Measurements from ENCODE around the gene GHSR. TPM values are rescaled to one million over a fixed set of nuclear protein-coding genes. Genes with fewer than 3 reads are reported as not detected.

The GHSR gene
- total and polyA plus RNA-seq, 2 of the 8 experiments (the other 6 are each of a cell fraction or from before 2014, with no cell fraction given) = not detected

DNA sequence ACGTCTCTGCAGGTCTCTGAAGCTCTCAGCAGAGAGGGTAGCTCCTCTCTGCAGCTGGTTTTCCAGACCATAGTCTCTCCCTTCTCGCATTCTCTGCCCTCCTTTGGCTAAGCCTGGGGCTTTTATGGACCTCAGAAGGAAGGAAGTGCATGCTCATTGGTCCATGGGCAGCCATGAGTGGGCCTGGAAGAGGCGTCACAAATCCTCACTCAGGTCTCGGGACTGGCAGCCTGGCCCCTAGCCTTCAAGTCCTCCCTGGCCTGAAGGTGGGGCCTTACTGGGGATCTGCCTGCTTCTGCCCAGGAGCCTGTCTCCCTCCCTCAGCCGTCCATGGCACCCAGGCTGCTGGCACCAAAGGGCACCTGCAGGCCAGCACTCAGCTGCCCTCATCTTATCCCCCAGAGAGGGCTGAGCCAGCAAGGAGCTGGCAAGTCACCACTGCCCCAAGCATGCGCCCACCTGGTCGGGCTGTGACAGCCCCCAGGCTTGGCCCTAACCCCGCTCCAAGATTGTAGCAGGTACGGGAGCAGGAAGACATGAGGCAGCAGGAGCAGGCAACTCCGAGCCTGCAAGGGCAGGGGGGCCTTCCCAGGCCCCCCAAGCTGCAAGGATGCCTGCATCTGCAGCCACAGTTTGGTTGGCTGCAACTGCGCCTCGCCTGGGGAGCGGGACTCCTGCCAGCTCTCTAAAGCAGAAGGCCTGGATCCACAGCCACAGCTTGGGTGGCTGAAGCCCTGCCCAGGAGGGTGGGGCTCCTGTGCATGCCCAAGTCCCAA, 37.4 kb downstream of the GHSR start:
- FAIRE-seq (no peak), DNase-seq (ENCODE audit: low read depth in 1 of 2, low spot score in 2 of 2) (no peak)
- no peak overlapping the region for H3K23ac ChIP-seq (ENCODE audit: insufficient read length)
- H4K5ac ChIP-seq (ENCODE audit: insufficient read length, low read depth, low read length) = no peak overlapping the region
- 88% methylated on average over 12 of the region's 13 CpGs; no CpG with 5 or more reads in 1 of the 2 experiments for WGBS, 2 experiments (ENCODE audit: extremely low coverage in 1 of 2, insufficient coverage in 1 of 2, insufficient read length in 1 of 2, insufficient replicate concordance in 2 of 2, low coverage in 1 of 2, low lambda C conversion rate in 2 of 2, missing lambda C conversion rate in 1 of 2)
- H2BK12ac ChIP-seq (ENCODE audit: low read depth, low read length) = no peak overlapping the region
- no peak overlapping the region for H3K4me3 ChIP-seq (ENCODE audit: extremely low read depth in 1 of 4, insufficient read depth in 2 of 4, low read depth in 3 of 4, low read length in 4 of 4)
- no peak overlapping the region for H2BK15ac ChIP-seq (ENCODE audit: low read length)
- H3K56ac ChIP-seq (replicated peaks; ENCODE audit: insufficient read length, low read depth, low read length) = no peak overlapping the region
- H2AK5ac ChIP-seq (ENCODE audit: low read depth, low read length) = no peak overlapping the region
- no peaks in the 10 kb centered on the region for H3K23me2 ChIP-seq (ENCODE audit: low read depth, low read length)
- H2BK5ac ChIP-seq (ENCODE audit: low read depth, low read length) = no peak overlapping the region
- no peak overlapping the region for H3K9ac ChIP-seq (replicated peaks in 1 of 4; ENCODE audit: extremely low read depth in 1 of 4, low read depth in 3 of 4, low read length in 3 of 4)
- no peak overlapping the region for H4K8ac ChIP-seq (ENCODE audit: extremely low read depth, insufficient read depth, low read length)
- no peaks in the 10 kb centered on the region for H4K20me1 ChIP-seq (replicated peaks in 1 of 2; ENCODE audit: control insufficient read depth in 1 of 2, insufficient read depth in 2 of 2, low read length in 2 of 2)
- H3K79me2 ChIP-seq (ENCODE audit: control insufficient read depth in 1 of 2, insufficient read depth in 2 of 2, low read length in 2 of 2) = no peaks in the 10 kb centered on the region
- no peak overlapping the region for H2BK20ac ChIP-seq (ENCODE audit: low read length)
- no peaks in the 10 kb centered on the region for H3K79me1 ChIP-seq (ENCODE audit: low read depth, low read length)
- no peak overlapping the region for H3K14ac ChIP-seq (ENCODE audit: insufficient read length)
- H2AFZ ChIP-seq (ENCODE audit: low read length) = no peak overlapping the region
- H3K18ac ChIP-seq (ENCODE audit: extremely low read depth, low read length) = no peak overlapping the region
- ChIA-PET POLR2A (ENCODE audit: partially characterized antibody) (no interaction called here), CTCF (ENCODE audit: partially characterized antibody) (interaction anchor here (1.1 kb wide), 1 partner anchor 51 kb away, joined by 3 read pairs; no protein-coding TSS in a partner anchor)
- H3K36me3 ChIP-seq (ENCODE audit: control insufficient read depth in 2 of 4, insufficient read depth in 4 of 4, low read length in 3 of 4) = no peaks in the 10 kb centered on the region
- no peak overlapping the region for H3K4me2 ChIP-seq (ENCODE audit: insufficient read depth in 1 of 2, low read depth in 2 of 2, low read length in 2 of 2)
- no peak overlapping the region for H3K27ac ChIP-seq (ENCODE audit: low read depth, low read length)
- H3K9me3 ChIP-seq (ENCODE audit: insufficient read depth in 2 of 2, low read depth in 1 of 2, low read length in 1 of 2) = no peaks in the 10 kb centered on the region
- no peak overlapping the region for H4K91ac ChIP-seq (replicated peaks; ENCODE audit: insufficient read length, low read length)
- no peak overlapping the region for H2BK120ac ChIP-seq (replicated peaks; ENCODE audit: low read depth, low read length)
- no peaks in the 10 kb centered on the region for H3K27me3 ChIP-seq (replicated peaks in 1 of 4; ENCODE audit: control insufficient read depth in 3 of 4, extremely low read depth in 1 of 4, insufficient read depth in 3 of 4, low read length in 3 of 4)
- no peak overlapping the region for H3K4ac ChIP-seq (replicated peaks; ENCODE audit: insufficient read length, low read depth, low read length)
- no peaks in the 10 kb centered on the region for H3K4me1 ChIP-seq (replicated peaks in 1 of 4; ENCODE audit: control insufficient read depth in 3 of 4, insufficient read depth in 4 of 4, low read length in 3 of 4)
- TF ChIP-seq TBP (IDR thresholded peaks at IDR 0.05; ENCODE audit: low read depth, low read length) (no peak), ASH2L (IDR thresholded peaks at IDR 0.05; ENCODE audit: low read length) (no peak), POLR2A (IDR thresholded peaks at IDR 0.05; ENCODE audit: control extremely low read depth in 1 of 2, low read depth in 2 of 2, low read length in 2 of 2) (no peak), KDM4A (IDR thresholded peaks at IDR 0.05; ENCODE audit: low read depth, low read length, severe bottlenecking) (no peak), SP4 (IDR thresholded peaks at IDR 0.05; ENCODE audit: low read length) (no peak), ZNF274 (IDR thresholded peaks at IDR 0.05; ENCODE audit: borderline replicate concordance, extremely low read depth, low read length) (no peak)
- TF ChIP-seq, protein P1, sequence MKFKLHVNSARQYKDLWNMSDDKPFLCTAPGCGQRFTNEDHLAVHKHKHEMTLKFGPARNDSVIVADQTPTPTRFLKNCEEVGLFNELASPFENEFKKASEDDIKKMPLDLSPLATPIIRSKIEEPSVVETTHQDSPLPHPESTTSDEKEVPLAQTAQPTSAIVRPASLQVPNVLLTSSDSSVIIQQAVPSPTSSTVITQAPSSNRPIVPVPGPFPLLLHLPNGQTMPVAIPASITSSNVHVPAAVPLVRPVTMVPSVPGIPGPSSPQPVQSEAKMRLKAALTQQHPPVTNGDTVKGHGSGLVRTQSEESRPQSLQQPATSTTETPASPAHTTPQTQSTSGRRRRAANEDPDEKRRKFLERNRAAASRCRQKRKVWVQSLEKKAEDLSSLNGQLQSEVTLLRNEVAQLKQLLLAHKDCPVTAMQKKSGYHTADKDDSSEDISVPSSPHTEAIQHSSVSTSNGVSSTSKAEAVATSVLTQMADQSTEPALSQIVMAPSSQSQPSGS (IDR thresholded peaks at IDR 0.05; ENCODE audit: low read length) = no peak

Data from H1 (cell line).